ENCODE results near the gene PLEKHF1. TPM values are rescaled to one million over a fixed set of nuclear protein-coding genes. Genes with fewer than 3 reads are reported as not detected.

The PLEKHF1 gene
- total and polyA plus RNA-seq, 12 donors, result 0.62 to 23.1 (median 6.9) TPM

DNA sequence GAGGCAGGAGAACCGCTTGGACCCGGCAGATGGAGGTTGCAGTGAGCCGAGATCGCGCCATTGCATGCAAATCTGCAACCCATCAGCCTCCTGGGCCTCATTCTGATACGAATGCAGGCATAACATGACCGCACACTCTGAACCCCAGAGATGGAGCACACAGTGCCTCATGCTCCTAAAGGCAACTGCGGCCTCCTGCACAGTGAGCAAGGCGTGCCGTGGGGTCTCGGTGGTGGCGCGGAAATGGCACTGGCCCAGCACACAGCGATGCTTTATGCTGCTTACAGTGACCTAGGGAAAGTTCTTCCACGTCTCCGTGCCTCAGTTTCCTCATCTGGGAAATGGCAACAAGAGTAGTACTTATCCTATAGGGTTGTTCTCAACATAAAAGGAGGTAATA lies 51.8 kb downstream of the PLEKHF1 start:
- intact Hi-C loops (cut with DNase I), result loop anchor here in 1 of 2 donors (5.0 kb wide), 1 partner anchor 110 kb away; the partner anchor contains the start of gene POP4
- DNase-seq, result no peak
- Histone ChIP-seq H3K36me3 (replicated peaks in 1 of 2) (no peaks in the 10 kb centered on the region), H3K27ac (peak overlapping the region in 1 of 5 donors; percentile 98), H3K9me3 (replicated peaks in 1 of 3) (no peaks in the 10 kb centered on the region), H3K4me3 (no peak overlapping the region), H3K4me1 (replicated peaks in 1 of 2) (peaks cover 26 to 34% of the 10 kb centered on the region in 2 donors), H3K27me3 (no peaks in the 10 kb centered on the region)
- TF ChIP-seq, protein P1, sequence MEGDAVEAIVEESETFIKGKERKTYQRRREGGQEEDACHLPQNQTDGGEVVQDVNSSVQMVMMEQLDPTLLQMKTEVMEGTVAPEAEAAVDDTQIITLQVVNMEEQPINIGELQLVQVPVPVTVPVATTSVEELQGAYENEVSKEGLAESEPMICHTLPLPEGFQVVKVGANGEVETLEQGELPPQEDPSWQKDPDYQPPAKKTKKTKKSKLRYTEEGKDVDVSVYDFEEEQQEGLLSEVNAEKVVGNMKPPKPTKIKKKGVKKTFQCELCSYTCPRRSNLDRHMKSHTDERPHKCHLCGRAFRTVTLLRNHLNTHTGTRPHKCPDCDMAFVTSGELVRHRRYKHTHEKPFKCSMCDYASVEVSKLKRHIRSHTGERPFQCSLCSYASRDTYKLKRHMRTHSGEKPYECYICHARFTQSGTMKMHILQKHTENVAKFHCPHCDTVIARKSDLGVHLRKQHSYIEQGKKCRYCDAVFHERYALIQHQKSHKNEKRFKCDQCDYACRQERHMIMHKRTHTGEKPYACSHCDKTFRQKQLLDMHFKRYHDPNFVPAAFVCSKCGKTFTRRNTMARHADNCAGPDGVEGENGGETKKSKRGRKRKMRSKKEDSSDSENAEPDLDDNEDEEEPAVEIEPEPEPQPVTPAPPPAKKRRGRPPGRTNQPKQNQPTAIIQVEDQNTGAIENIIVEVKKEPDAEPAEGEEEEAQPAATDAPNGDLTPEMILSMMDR (IDR thresholded peaks at IDR 0.05), result no peak
- TF ChIP-seq POLR2A (IDR thresholded peaks at IDR 0.05), result no peak
- 82 to 91% (median 86%) methylated on average over 7 to 16 of the region's 16 CpGs for WGBS, 4 donors

- H3K4me3 ChIP-seq, result peak overlapping the region in 1 of 4 donors; percentile 32
- H3K36me3 ChIP-seq (replicated peaks in 1 of 2), result no peaks in the 10 kb centered on the region
- H3K4me1 ChIP-seq (replicated peaks in 1 of 2), result peaks cover 0 to 17% of the 10 kb centered on the region in 2 donors
- H3K9me3 ChIP-seq (replicated peaks in 1 of 3), result no peaks in the 10 kb centered on the region
- no peak for TF ChIP-seq POLR2A (IDR thresholded peaks at IDR 0.05)
- TF ChIP-seq, protein P1 (IDR thresholded peaks at IDR 0.05), result no peak
- no peak overlapping the region for H3K27ac ChIP-seq
- DNase-seq, result no peak
- H3K27me3 ChIP-seq, result no peaks in the 10 kb centered on the region
- intact Hi-C loops (cut with DNase I), result no loop called here
- 21 to 31% (median 28%) methylated on average over 22 to 39 of the region's 39 CpGs for WGBS, 4 donors
Observed at GRCh38 chr19:29724102-29724641, 58.9 kb downstream of the PLEKHF1 start.

- DNase-seq, result no peak
- TF ChIP-seq, protein P1 (IDR thresholded peaks at IDR 0.05), result no peak
- no peak for TF ChIP-seq POLR2A (IDR thresholded peaks at IDR 0.05)
- Histone ChIP-seq H3K4me1 (replicated peaks in 1 of 2) (peaks cover 0 to 17% of the 10 kb centered on the region in 2 donors), H3K9me3 (replicated peaks in 1 of 3) (no peaks in the 10 kb centered on the region), H3K4me3 (peak overlapping the region in 1 of 4 donors; percentile 32), H3K27ac (no peak overlapping the region), H3K36me3 (replicated peaks in 1 of 2) (no peaks in the 10 kb centered on the region), H3K27me3 (no peaks in the 10 kb centered on the region)
- 62 to 67% (median 63%) methylated on average over 14 of the region's 14 CpGs for WGBS, 4 donors
- intact Hi-C loops (cut with DNase I), result no loop called here
Observed at GRCh38 chr19:29724746-29725145, 59.5 kb downstream of the PLEKHF1 start.

Other genes starting within 250 kb of the PLEKHF1 start
- 1 to 10 TPM in 1 of 9 donors, not detected in 8; 1.1 TPM for gene VSTM2B, start 139.5 kb upstream of the PLEKHF1 start, total RNA-seq
- gene VSTM2B, start 139.5 kb upstream of the PLEKHF1 start, polyA plus RNA-seq, result 1 to 10 TPM in 1 of 3 donors, under 1 TPM in 2; 0.09 to 1.3 (median 0.17) TPM
- 100 to 1,000 TPM in 2 of 9 donors, 10 to 100 TPM in 7; 65.4 to 131 (median 72.2) TPM for gene POP4, start 59.2 kb upstream of the PLEKHF1 start, total RNA-seq
- 100 to 1,000 TPM in 1 of 3 donors, 10 to 100 TPM in 2; 79.9 to 134 (median 85.5) TPM for gene POP4, start 59.2 kb upstream of the PLEKHF1 start, polyA plus RNA-seq
- gene C19orf12, start 49.8 kb downstream of the PLEKHF1 start, total RNA-seq, result 10 to 100 TPM; 30.1 to 68.5 (median 47.0) TPM
- 10 to 100 TPM; 20.0 to 25.3 (median 25.0) TPM for gene C19orf12, start 49.8 kb downstream of the PLEKHF1 start, polyA plus RNA-seq
- gene CCNE1, start 146.5 kb downstream of the PLEKHF1 start, total RNA-seq, result 10 to 100 TPM in 1 of 9 donors, 1 to 10 TPM in 8; 3.0 to 67.7 (median 7.0) TPM
- 10 to 100 TPM in 1 of 3 donors, 1 to 10 TPM in 2; 8.5 to 10.8 (median 9.5) TPM for gene CCNE1, start 146.5 kb downstream of the PLEKHF1 start, polyA plus RNA-seq